Measurements from ENCODE around the gene OPA3. TPM values are rescaled to one million over a fixed set of nuclear protein-coding genes. Genes with fewer than 3 reads are reported as not detected.

OPA3 gene
- total and polyA plus RNA-seq, 10 of the 15 experiments (the other 5 are each of a cell fraction or from before 2014, with no cell fraction given), result 2.2 to 24.3 (median 13.3) TPM

DNA sequence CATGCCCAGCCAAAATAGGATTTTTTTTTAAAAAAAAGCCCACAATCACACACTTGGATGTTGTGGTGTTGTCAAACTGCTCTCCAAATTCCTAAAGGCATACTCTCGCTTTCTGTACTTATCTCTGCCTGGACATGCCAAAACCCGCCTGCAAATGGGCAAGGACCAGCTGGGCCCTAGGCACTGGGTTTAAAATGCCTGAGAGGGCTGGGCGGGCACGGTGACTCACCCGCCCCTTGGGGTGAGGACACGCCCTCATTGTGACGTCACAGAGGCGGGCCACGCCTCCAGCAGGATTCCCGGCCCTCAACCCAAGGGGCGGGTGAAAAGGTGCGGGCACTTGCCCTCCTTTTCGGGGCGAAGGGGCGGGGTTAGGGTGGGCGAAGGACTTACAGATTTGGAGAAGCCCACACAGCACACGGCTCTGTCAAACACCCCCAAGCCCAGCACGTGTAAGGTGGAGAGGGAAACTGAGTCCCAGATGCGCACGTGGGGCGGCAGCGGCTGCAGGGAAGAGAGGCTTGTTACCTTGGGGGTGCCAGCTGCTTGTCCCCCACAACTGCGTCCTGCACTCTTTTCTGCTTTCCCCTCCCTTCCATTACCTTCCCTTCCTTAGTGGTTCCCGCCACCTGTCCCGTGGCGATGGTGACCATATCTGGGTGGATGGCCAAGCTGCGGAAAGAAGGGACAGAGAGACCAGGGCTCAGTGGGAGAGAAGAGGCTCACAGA is 48.0 kb upstream of the OPA3 start:
- Histone ChIP-seq H3K27me3 (replicated peaks in 1 of 2; ENCODE audit: control insufficient read depth in 2 of 2, insufficient read depth in 2 of 2, low read length in 1 of 2) (no peaks in the 10 kb centered on the region), H3K9ac (ENCODE audit: control insufficient read depth, insufficient read depth, low read length) (no peak overlapping the region), H3K4me3 (no peak overlapping the region), H3K27ac (ENCODE audit: control insufficient read depth, insufficient read depth) (no peak overlapping the region), H3K9me3 (replicated peaks; ENCODE audit: control insufficient read depth, insufficient read depth, low read length) (no peaks in the 10 kb centered on the region), H3K36me3 (ENCODE audit: control insufficient read depth in 2 of 2, insufficient read depth in 2 of 2, low read length in 1 of 2) (peaks cover 2 to 12% of the 10 kb centered on the region in 2 experiments; a peak in 2 of 4 replicates), H3K79me2 (ENCODE audit: control insufficient read depth, insufficient read depth, low read length) (no peaks in the 10 kb centered on the region; the same call in 1 of the 2 replicates), H4K20me1 (ENCODE audit: control insufficient read depth, insufficient read depth) (no peaks in the 10 kb centered on the region), H3K4me2 (ENCODE audit: control insufficient read depth, insufficient read depth) (no peak overlapping the region), H3K4me1 (ENCODE audit: control insufficient read depth, insufficient read depth, low read length) (peaks cover 8% of the 10 kb centered on the region), H2AFZ (ENCODE audit: control insufficient read depth, low read depth, low read length) (no peak overlapping the region)
- intact Hi-C loops (cut with micrococcal nuclease; ENCODE audit: unreplicated experiment) (loop anchor here (1.0 kb wide), 1 partner anchor 9 kb away; no protein-coding TSS in a partner anchor), in situ Hi-C loops (cut with MboI) (no loop called here)
- ChIA-PET SMC1A (ENCODE audit: uncharacterized antibody, unreplicated experiment) (no interaction called here), CTCF (interaction anchor here (0.6 to 3.1 kb wide), 2 partner anchors 9 to 67 kb away, joined by 3 to 35 read pairs; no protein-coding TSS in a partner anchor), RAD21 (ENCODE audit: unreplicated experiment) (interaction anchor here (0.6 to 4.1 kb wide), 2 partner anchors 9 to 46 kb away, joined by 5 to 21 read pairs; no protein-coding TSS in a partner anchor), POLR2A (interaction anchor here (0.6 to 2.7 kb wide), 3 partner anchors 9 to 57 kb away, joined by 3 to 14 read pairs (median 4); no protein-coding TSS in a partner anchor)
- FAIRE-seq (peak; percentile 13), DNase-seq (ENCODE audit: low read depth, low spot score) (no peak), ATAC-seq (peak; percentile 67)
- TF ChIP-seq CREB1 (IDR thresholded peaks at IDR 0.05; ENCODE audit: low read depth) (peak; percentile 81), NBN (IDR thresholded peaks at IDR 0.05) (0 out of 2 replicates have a peak, but pooled peaks have one; percentile 35), RFX5 (IDR thresholded peaks at IDR 0.05; ENCODE audit: low read depth, low read length) (no peak), CREM (IDR thresholded peaks at IDR 0.05; ENCODE audit: low read depth) (peak; percentile 84)
- TF ChIP-seq, protein P1, sequence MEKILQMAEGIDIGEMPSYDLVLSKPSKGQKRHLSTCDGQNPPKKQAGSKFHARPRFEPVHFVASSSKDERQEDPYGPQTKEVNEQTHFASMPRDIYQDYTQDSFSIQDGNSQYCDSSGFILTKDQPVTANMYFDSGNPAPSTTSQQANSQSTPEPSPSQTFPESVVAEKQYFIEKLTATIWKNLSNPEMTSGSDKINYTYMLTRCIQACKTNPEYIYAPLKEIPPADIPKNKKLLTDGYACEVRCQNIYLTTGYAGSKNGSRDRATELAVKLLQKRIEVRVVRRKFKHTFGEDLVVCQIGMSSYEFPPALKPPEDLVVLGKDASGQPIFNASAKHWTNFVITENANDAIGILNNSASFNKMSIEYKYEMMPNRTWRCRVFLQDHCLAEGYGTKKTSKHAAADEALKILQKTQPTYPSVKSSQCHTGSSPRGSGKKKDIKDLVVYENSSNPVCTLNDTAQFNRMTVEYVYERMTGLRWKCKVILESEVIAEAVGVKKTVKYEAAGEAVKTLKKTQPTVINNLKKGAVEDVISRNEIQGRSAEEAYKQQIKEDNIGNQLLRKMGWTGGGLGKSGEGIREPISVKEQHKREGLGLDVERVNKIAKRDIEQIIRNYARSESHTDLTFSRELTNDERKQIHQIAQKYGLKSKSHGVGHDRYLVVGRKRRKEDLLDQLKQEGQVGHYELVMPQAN (conservative IDR thresholded peaks at IDR 0.05), result no peak
- 60% methylated on average over 27 of the region's 27 CpGs for WGBS (ENCODE audit: insufficient coverage, insufficient replicate concordance, low lambda C conversion rate, missing lambda C conversion rate)
- BruUV-seq (replicated peaks), result no TSS peak

Data from GM12878 (cell line).